ENCODE data around the gene MIF4GD.
"Not testable (repeated sequence)": the region's sequence is repeated elsewhere in the genome, so short reads cannot be mapped to it uniquely, and the experiment has no call there.

DNA sequence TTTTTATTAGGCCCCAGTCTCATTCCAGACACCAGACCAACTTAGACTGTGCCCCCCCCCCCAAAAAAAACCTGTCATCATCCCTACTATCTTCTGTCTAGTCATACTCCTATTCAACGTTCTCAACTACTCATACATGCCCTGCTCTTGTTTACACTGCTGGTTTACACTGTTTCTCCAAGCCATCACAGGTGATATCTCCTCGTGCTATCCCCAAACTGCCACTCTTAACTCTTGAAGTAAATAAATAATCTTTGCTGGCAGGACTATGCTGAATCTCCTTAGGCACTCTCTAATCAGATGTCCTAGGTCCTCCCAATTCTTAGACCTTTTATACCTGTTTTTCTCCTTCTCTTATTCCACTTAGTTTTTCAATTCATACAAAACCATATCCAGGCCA, 13.8 kb downstream of the MIF4GD start:
- TF ChIP-seq, protein P1, sequence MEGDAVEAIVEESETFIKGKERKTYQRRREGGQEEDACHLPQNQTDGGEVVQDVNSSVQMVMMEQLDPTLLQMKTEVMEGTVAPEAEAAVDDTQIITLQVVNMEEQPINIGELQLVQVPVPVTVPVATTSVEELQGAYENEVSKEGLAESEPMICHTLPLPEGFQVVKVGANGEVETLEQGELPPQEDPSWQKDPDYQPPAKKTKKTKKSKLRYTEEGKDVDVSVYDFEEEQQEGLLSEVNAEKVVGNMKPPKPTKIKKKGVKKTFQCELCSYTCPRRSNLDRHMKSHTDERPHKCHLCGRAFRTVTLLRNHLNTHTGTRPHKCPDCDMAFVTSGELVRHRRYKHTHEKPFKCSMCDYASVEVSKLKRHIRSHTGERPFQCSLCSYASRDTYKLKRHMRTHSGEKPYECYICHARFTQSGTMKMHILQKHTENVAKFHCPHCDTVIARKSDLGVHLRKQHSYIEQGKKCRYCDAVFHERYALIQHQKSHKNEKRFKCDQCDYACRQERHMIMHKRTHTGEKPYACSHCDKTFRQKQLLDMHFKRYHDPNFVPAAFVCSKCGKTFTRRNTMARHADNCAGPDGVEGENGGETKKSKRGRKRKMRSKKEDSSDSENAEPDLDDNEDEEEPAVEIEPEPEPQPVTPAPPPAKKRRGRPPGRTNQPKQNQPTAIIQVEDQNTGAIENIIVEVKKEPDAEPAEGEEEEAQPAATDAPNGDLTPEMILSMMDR (conservative IDR thresholded peaks at IDR 0.05) = not testable (repeated sequence)
- TF ChIP-seq ZFX (IDR thresholded peaks at IDR 0.05) = not testable (repeated sequence)

All from C4-2B (cell line).